Caki2 (cell line): Measurements from ENCODE around the gene PLPP7. TPM values are rescaled to one million over a fixed set of nuclear protein-coding genes. Genes with fewer than 3 reads are reported as not detected.
A peak's percentile ranks its signal among the peaks of the same experiment; 100 is the strongest.
"Not testable (repeated sequence)": the region's sequence is repeated elsewhere in the genome, so short reads cannot be mapped to it uniquely, and the experiment has no call there.

ENCODE experiments used
- DNase-seq: peaks from one replicate; pipeline ENCODE4 v3.0.0-alpha.2; 2015; ENCODE audit warnings: low read depth
- in situ Hi-C: cut with HindIII; loops from 2 replicates; pipeline ENCODE4 v1.10.0; 2016; ENCODE audit warnings: low sequenced_read_pairs, low pct_unique_long_range_greater_than_20kb, mixed read lengths
- total RNA-seq: library from RNA; depleted of rRNA; stranded (reverse); fragments of >200 nt; shearing (Covaris generic); gene quantifications from 2 replicates; pipeline ENCODE4 v1.2.3, GENCODE V29; 2014; ENCODE audit warnings: low replicate concordance; rRNA removed

The PLPP7 gene
- total RNA-seq, 1 experiment from 2014 or later = not detected

- in situ Hi-C loops = no loop called here
- no peak for DNase-seq
Observed at GRCh38 chr9:131346559-131346958, 57.0 kb downstream of the PLPP7 start.

DNA sequence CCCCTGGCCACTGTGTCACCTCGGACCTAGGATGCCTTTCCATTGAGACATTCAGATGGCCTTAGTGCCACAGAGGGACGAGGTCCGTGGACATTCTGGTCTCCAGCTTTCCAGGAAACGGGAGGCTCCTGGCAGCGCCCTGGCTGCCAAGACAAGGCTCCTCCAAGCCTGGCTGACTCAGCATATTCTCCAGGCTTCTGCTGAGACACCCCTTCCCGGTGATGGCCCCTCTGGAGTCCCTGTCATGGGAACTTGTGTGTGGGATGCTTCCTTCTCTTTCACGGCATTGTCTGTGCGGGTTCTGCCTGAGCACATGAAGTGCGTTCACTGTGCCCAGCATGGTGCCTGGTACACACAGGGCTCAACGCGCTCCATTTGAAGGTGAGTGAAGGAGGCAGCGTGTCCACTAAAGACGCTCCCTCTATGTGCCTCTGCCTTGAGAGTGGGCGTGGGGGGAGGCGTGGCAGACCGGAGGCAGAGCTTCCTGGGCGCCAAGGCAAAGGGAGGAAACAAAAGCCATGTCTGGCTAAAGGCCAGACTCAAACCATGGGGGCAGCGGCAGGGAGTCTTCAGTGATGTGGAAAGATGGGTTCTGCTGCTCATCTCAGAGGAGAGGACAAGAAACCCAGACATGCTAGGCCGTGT, 58.0 kb downstream of the PLPP7 start:
- in situ Hi-C loops = no loop called here
- no peak for DNase-seq

DNA sequence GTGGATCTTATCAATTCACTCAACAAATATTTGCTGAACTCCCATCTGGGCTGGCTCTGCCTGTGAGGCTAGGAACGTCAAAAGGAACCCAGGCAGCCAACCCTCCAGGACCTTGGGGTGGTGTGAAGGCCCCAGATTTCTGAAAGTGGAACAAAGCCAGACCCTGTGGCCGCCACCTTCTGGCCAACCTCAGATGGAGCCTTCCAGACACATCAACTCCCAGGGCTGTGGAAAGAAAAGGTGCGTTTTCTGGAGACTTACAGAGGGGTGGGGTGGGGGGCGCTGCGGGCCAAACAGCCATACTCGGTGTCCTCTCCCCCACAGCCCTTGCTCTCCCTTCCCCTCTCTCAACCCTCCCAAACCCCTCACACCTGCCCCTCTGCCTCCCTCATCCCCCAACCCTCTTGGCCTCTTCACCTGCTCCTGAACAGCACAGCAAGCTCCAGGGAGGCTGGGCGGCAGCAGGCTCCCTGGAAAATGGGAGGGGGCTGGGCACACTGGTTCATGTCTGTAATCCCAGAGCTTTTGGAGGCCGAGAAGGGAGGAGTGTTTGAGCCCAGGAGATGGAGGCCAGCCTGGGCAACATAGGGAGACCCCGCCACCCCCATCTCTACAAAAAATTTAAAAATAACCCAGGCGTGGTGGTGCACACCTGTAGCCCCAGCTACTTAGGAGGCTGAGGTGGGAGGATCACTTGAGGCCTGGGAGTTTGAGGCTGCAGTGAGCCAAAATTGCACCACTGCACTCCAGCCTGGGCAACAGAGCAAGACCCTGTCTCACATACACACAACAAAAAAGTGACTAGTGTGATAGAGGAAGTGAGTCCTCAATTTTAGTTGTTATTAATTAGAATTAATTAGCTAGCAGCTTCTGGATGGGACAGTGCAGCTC, 59.4 kb downstream of the PLPP7 start:
- in situ Hi-C loops = no loop called here
- no peak for DNase-seq

DNA sequence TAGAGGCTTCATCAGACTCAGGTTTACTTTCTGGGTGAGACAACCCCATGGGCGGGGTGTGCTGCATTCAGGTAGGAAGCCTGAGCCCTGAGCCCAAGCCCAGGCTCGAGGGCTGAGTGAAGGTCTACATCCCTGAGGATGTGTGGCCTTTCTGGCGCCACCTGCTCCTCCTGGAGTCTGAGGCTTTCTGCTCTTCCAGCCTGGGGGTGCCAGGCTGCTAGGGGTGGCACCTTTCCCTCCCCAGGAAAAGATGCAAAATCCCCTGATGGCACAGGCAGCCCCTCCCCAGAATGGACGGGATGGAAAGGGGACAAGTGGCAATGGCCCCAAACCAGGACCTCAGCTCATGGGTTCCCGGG, 60.0 kb downstream of the PLPP7 start:
- in situ Hi-C loops = no loop called here

DNA sequence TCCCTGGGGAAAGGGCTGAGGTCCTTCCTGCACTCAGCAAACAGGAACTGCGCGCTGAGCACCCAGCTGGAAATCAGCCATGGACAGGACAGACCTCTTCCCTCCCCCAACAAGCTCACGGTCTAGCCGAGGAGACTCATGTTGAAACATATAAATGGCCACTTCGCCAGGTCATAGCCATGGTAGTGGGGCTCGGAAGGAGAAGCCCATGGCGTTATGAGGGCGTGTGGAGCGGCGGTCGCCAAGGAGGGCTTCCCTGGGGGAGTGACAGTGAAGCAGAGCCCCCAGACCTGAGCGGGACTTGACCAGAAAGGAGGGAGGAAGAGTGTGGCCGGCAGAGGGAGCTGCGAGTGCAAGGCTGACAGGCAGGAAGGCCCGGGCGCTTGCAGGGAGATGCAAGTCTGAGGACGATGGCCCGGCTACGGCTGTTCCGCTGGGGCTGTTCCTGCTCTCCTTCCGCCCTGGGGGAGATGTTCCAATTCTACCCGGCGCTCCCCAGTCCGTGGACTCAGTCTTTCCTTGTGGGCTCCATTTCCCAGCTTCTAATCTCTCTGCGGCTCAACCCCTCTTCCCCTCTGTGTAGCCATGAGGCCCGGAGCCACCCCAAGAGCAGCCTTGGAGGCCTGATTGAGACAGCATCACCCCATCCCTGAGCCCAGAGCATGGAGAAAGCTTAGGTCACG, 60.5 kb downstream of the PLPP7 start:
- DNase-seq = peak; percentile 85
- in situ Hi-C loops = no loop called here

More for the DNA sequence above, 60.0 kb downstream of the PLPP7 start:
- DNase-seq = no peak

GRCh38 chr9:131356479-131356878, 67.0 kb downstream of the PLPP7 start:
- peak; percentile 61 for DNase-seq
- in situ Hi-C loops = not testable (repeated sequence)

DNA sequence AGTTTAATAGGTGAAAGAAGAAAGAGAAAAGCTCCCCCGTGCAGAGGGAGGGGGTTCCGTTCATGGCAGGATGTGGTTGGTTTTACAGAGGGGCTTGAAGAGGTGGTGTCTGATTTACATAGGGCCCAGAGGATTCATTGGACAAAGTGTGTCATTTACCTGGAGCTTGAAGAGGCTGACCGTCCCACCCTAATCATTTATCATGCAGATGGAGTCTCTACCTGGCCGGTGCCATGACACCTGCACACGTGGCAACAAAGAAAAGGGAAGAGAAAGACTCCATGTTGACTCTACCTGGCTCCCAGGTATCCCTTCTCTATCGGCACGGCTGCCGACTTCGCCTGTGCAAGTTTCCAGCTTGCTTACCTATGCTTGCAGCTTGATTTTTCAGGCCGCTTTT, 69.0 kb downstream of the PLPP7 start:
- in situ Hi-C loops = no loop called here
- DNase-seq = no peak

Other genes starting within 250 kb of the PLPP7 start
- 15.0 and 17.7 TPM in 2 replicates for gene AIF1L, start 193.2 kb upstream of the PLPP7 start, total RNA-seq
- gene NUP214, start 164.1 kb upstream of the PLPP7 start, total RNA-seq = 5.2 and 7.8 TPM in 2 replicates
- gene FAM78A, start 13.2 kb upstream of the PLPP7 start, total RNA-seq = 0.17 TPM in 1 of 2 replicates, not detected in the other
- 35.4 and 36.8 TPM in 2 replicates for gene PRRC2B, start 104.4 kb downstream of the PLPP7 start, total RNA-seq
- gene POMT1, start 213.2 kb downstream of the PLPP7 start, total RNA-seq = 29.6 and 30.9 TPM in 2 replicates
- 30.8 and 36.5 TPM in 2 replicates for gene UCK1, start 241.5 kb downstream of the PLPP7 start, total RNA-seq